Panc1 (cell line): Measurements from ENCODE around the gene NEK7. TPM values are rescaled to one million over a fixed set of nuclear protein-coding genes. Genes with fewer than 3 reads are reported as not detected.
"Not testable (repeated sequence)": the region's sequence is repeated elsewhere in the genome, so short reads cannot be mapped to it uniquely, and the experiment has no call there.

ENCODE experiments used
- ATAC-seq: fragments of 200-7000 bp; cut with Tn5 transposase; 2 replicates; pipeline ENCODE4 v1.9.1; 2020; ENCODE audit warnings: mild to moderate bottlenecking, moderate library complexity
- BruUV-seq: library from RNA; stranded (reverse); fragments of 400-500 nt; replicated peaks from 2 replicates; lab custom pipeline; 2021; lab: Mats Ljungman, UMichigan
- CTCF ChIA-PET: fragments of 300-600 bp; sonication (Branson Sonifier 250); formaldehyde crosslinking; loops from one replicate; lab custom pipeline; 2022; ENCODE audit warnings: antibody characterized with exemption; lab: Charles Lee
- POLR2A ChIA-PET: fragments of 300-600 bp; sonication (Branson Sonifier 250); formaldehyde crosslinking; loops from one replicate; lab custom pipeline; 2022; ENCODE audit warnings: antibody characterized with exemption; lab: Charles Lee
- DNase-seq: peaks from one replicate; pipeline ENCODE4 v3.0.0-alpha.2; 2010; ENCODE audit warnings: low read depth, low spot score
- H3K27ac ChIP-seq: 2 replicates; pipeline ENCODE4 v1.5.1; 2011; ENCODE audit warnings: mild to moderate bottlenecking, low read length, inconsistent platforms
- H3K27me3 ChIP-seq: fragments of 200-500 bp; sonication (Bioruptor generic); 2 replicates; pipeline ENCODE4 v1.6.0; 2014; ENCODE audit warnings: low read length, inconsistent platforms; ENCODE audit not compliant: control insufficient read depth, insufficient read depth
- H3K36me3 ChIP-seq: fragments of 200-500 bp; sonication (Bioruptor generic); 2 replicates; pipeline ENCODE4 v1.5.1; 2014; ENCODE audit warnings: inconsistent platforms, mild to moderate bottlenecking, low read length, moderate library complexity; ENCODE audit not compliant: control insufficient read depth, insufficient read depth
- H3K4me1 ChIP-seq: 2 replicates; pipeline ENCODE4 v1.5.1; 2011; ENCODE audit warnings: inconsistent platforms, mild to moderate bottlenecking, low read length, moderate library complexity; ENCODE audit not compliant: control insufficient read depth, insufficient read depth
- H3K4me3 ChIP-seq, 2 experiments: 2 replicates each; pipeline ENCODE4 v1.5.1; 2011 to 2012; ENCODE audit warnings: low read depth in 2 of 2, low read length in 2 of 2, mild to moderate bottlenecking in 2 of 2, inconsistent platforms in 1 of 2, moderate library complexity in 1 of 2
- H3K9me3 ChIP-seq: fragments of 200-500 bp; sonication (Bioruptor generic); 2 replicates; pipeline ENCODE4 v1.5.1; 2014; ENCODE audit warnings: low read depth, mild to moderate bottlenecking, inconsistent platforms, low read length, moderate library complexity; ENCODE audit not compliant: control insufficient read depth, insufficient read depth
- POLR2AphosphoS5 ChIP-seq: IDR thresholded peaks from 2 replicates; pipeline ENCODE4 v1.6.1; 2012; ENCODE audit warnings: mild to moderate bottlenecking, low read depth, low read length, moderate library complexity
- REST ChIP-seq, 2 experiments: IDR thresholded peaks; 2 replicates each; pipeline ENCODE4 v1.6.1; 2011 to 2012; ENCODE audit warnings: low read depth in 2 of 2, control low read depth in 1 of 2, low read length in 1 of 2, mild to moderate bottlenecking in 1 of 2, moderate library complexity in 1 of 2; ENCODE audit not compliant: insufficient read depth in 1 of 2
- SIN3A ChIP-seq: IDR thresholded peaks from 2 replicates; pipeline ENCODE4 v1.6.1; 2012; ENCODE audit warnings: low read depth, mild to moderate bottlenecking, low read length, moderate library complexity, borderline replicate concordance; ENCODE audit not compliant: insufficient read depth
- TCF7L2 ChIP-seq: IDR thresholded peaks from 2 replicates; pipeline ENCODE4 v1.6.1; 2011; ENCODE audit warnings: mild to moderate bottlenecking, low read depth, low read length, inconsistent platforms
- in situ Hi-C: cut with HindIII; loops from 2 replicates; pipeline ENCODE4 v1.10.0; 2016; ENCODE audit warnings: low sequenced_read_pairs, low pct_unique_long_range_greater_than_20kb
- intact Hi-C: fragments of 100-400 bp; cut with micrococcal nuclease; formaldehyde crosslinking; loops from one replicate; pipeline ENCODE4 v1.10.0; 2022; ENCODE audit not compliant: unreplicated experiment
- total RNA-seq: library from RNA; stranded (reverse); gene quantifications from one replicate; pipeline ENCODE4 v1.2.1, GENCODE V29; 2021; ENCODE audit not compliant: unreplicated experiment
- TF ChIP-seq, protein P1 (sequence below): fragments of 450-650 bp; IDR thresholded peaks from 2 replicates; pipeline ENCODE4 v1.5.1; 2017; ENCODE audit warnings: mild to moderate bottlenecking

NEK7 gene
- total RNA-seq, 1 experiment from 2014 or later, result 53.0 TPM

DNA sequence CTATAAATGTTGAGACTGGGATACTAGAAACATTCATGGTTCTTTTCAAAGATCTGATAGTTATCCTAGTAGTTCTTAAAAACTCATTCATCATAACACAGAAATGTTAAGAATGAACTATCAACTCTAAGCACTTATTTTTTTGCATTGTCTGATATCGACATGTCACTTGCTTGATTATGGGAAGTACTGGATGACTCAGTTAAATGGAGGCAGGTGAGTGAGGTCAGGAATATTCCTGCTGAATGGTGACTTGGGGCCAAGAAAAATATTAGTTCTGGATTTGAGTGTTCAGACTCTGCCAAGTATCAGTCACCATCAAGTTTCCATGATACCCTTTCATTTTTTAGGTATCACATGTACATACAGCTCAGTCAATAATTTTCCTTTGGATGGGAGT, 63.6 kb downstream of the NEK7 start:
- in situ Hi-C loops, result no loop called here
- no peaks in the 10 kb centered on the region for H3K4me1 ChIP-seq
- intact Hi-C loops, result no loop called here
- peak; percentile 36 for DNase-seq
- BruUV-seq, result no TSS peak
- ChIA-PET POLR2A (no interaction called here), CTCF (no interaction called here)
- no peak overlapping the region for H3K4me3 ChIP-seq
- peaks cover 2% of the 10 kb centered on the region; the same call in 1 of the 2 replicates for H3K9me3 ChIP-seq
- ATAC-seq, result peak; percentile 63
- no peaks in the 10 kb centered on the region for H3K27me3 ChIP-seq
- TF ChIP-seq POLR2AphosphoS5 (no peak), TCF7L2 (no peak), SIN3A (no peak), REST (IDR thresholded peaks at IDR 0.05; ENCODE audit: insufficient read depth in 1 of 2, low read depth in 2 of 2, low read length in 1 of 2) (no peak)
- TF ChIP-seq, protein P1, sequence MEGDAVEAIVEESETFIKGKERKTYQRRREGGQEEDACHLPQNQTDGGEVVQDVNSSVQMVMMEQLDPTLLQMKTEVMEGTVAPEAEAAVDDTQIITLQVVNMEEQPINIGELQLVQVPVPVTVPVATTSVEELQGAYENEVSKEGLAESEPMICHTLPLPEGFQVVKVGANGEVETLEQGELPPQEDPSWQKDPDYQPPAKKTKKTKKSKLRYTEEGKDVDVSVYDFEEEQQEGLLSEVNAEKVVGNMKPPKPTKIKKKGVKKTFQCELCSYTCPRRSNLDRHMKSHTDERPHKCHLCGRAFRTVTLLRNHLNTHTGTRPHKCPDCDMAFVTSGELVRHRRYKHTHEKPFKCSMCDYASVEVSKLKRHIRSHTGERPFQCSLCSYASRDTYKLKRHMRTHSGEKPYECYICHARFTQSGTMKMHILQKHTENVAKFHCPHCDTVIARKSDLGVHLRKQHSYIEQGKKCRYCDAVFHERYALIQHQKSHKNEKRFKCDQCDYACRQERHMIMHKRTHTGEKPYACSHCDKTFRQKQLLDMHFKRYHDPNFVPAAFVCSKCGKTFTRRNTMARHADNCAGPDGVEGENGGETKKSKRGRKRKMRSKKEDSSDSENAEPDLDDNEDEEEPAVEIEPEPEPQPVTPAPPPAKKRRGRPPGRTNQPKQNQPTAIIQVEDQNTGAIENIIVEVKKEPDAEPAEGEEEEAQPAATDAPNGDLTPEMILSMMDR, result no peak
- no peaks in the 10 kb centered on the region for H3K36me3 ChIP-seq
- no peak overlapping the region for H3K27ac ChIP-seq

- DNase-seq, POLR2A ChIA-PET, H3K9me3 ChIP-seq, ATAC-seq, in situ Hi-C loops, intact Hi-C loops, H3K4me1 ChIP-seq, H3K4me3 ChIP-seq, H3K27me3 ChIP-seq, CTCF ChIA-PET, H3K36me3 ChIP-seq, H3K27ac ChIP-seq, BruUV-seq: not testable (repeated sequence)
Measured at GRCh38 chr1:198227010-198227409, 70.2 kb downstream of the NEK7 start.

DNA sequence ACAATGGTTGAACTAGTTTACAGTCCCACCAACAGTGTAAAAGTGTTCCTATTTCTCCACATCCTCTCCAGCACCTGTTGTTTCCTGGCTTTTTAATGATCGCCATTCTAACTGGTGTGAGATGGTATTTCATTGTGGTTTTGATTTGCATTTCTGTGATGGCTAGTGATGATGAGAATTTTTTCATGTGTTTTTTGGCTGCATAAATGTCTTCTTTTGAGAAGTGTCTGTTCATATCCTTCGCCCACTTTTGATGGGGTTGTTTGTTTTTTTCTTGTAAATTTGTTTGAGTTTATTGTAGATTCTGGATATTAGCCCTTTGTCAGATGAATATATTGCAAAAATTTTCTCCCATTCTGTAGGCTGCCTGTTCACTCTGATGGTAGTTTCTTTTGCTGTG, 70.7 kb downstream of the NEK7 start:
- in situ Hi-C loops, H3K36me3 ChIP-seq, H3K9me3 ChIP-seq, H3K27me3 ChIP-seq, DNase-seq, BruUV-seq, intact Hi-C loops, H3K4me1 ChIP-seq, ATAC-seq, POLR2A ChIA-PET, H3K27ac ChIP-seq, H3K4me3 ChIP-seq, CTCF ChIA-PET: not testable (repeated sequence)
